ENCODE data around the gene SIK1. TPM values are rescaled to one million over a fixed set of nuclear protein-coding genes. Genes with fewer than 3 reads are reported as not detected.
"Not testable (repeated sequence)": the region's sequence is repeated elsewhere in the genome, so short reads cannot be mapped to it uniquely, and the experiment has no call there.

SIK1 gene
- total RNA-seq, 1 experiment from 2014 or later: 5.7 TPM

DNA sequence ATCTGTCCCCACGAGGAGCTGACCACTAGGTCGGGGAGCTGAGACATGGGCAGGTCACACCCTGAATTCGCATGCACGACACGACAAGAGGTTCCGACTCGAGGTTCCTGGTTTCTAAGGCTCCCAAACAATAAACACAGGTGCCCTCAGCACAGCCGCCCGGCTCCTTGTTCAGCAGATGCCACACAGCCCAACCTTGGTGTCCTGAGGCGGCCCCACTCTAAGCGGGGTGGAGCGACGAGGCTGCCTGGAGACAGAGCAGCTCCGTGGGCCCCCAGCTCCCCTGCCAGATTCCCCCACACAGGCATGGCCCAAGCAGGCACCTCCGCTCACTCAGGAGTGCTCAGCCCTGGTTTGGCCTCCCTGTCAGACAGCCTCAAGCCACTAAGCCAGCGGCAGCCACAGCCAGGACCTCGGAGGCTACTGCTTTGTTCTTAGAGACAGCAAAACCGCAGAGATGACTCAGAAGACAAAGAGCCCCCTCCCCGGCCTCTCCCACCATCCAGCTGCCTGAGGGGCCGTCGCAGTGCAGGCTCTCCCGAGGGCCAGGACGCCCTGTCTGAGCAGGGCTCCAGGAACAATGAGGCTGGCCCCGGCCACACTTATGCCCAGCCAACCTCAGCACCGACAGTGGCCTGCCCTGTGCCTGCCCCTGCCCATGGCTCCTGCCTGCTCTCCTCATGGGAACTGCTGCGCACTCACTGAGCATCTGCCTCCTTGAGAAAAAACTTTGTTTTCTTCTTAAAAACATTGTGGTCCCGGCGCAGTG lies 14.7 kb downstream of the SIK1 start:
- H3K4me1 Mint-ChIP-seq; H3K18ac ChIP-seq (ENCODE audit: insufficient read length, low read depth, low read length); H3K4me2 ChIP-seq (ENCODE audit: insufficient read depth, insufficient read length, low read length); H4K20me1 ChIP-seq (ENCODE audit: control insufficient read depth, insufficient read depth, insufficient read length); H3K56ac ChIP-seq (ENCODE audit: insufficient read length, low read depth, low read length); H3K4ac ChIP-seq (ENCODE audit: low read depth, low read length); H3K36me3 Mint-ChIP-seq (ENCODE audit: insufficient read depth in 1 of 3, low read depth in 3 of 3); H4K8ac ChIP-seq (replicated peaks; ENCODE audit: insufficient read length, low read depth, low read length); H3K27me3 ChIP-seq (ENCODE audit: insufficient read depth, low read length); H4K5ac ChIP-seq (ENCODE audit: insufficient read length, low read depth, low read length); H3K27ac ChIP-seq (ENCODE audit: insufficient read length, low read depth, low read length); H3K14ac ChIP-seq (ENCODE audit: insufficient read depth, low read length); H3K4me3 Mint-ChIP-seq; H2AK5ac ChIP-seq (ENCODE audit: insufficient read length, low read length); H2BK120ac ChIP-seq (ENCODE audit: low read depth, low read length, poor library complexity, severe bottlenecking); H4K91ac ChIP-seq (ENCODE audit: insufficient read length, low read depth, low read length); H3K4me1 ChIP-seq (ENCODE audit: insufficient read depth, low read length); H3K23ac ChIP-seq (ENCODE audit: insufficient read length, low read depth, low read length); H3K9me3 Mint-ChIP-seq; DNase-seq; H3K79me2 ChIP-seq (ENCODE audit: insufficient read depth, low read length); H2BK15ac ChIP-seq (ENCODE audit: low read depth, low read length); H3K79me1 ChIP-seq (ENCODE audit: insufficient read depth, low read depth, low read length, poor library complexity, severe bottlenecking); H2BK12ac ChIP-seq (ENCODE audit: insufficient read length, low read depth, low read length); H3K9ac ChIP-seq (ENCODE audit: extremely low read depth, insufficient read length, low read length); H2BK5ac ChIP-seq (ENCODE audit: insufficient read length, low read length); H3K9me3 ChIP-seq (ENCODE audit: control insufficient read depth, low read depth, low read length); H3K27ac Mint-ChIP-seq; H3K27me3 Mint-ChIP-seq (ENCODE audit: low read depth); H3K23me2 ChIP-seq (ENCODE audit: insufficient read length, low read depth, low read length, poor library complexity, severe bottlenecking); H3T11ph ChIP-seq (ENCODE audit: low read length); H2BK20ac ChIP-seq (ENCODE audit: low read depth, low read length, poor library complexity, severe bottlenecking); H2AFZ ChIP-seq (ENCODE audit: low read length): not testable (repeated sequence)
- whole genome bisulfite sequencing (ENCODE audit: extremely low coverage, insufficient read length, low lambda C conversion rate): no CpG with 5 or more reads among the region's 28 CpGs

DNA sequence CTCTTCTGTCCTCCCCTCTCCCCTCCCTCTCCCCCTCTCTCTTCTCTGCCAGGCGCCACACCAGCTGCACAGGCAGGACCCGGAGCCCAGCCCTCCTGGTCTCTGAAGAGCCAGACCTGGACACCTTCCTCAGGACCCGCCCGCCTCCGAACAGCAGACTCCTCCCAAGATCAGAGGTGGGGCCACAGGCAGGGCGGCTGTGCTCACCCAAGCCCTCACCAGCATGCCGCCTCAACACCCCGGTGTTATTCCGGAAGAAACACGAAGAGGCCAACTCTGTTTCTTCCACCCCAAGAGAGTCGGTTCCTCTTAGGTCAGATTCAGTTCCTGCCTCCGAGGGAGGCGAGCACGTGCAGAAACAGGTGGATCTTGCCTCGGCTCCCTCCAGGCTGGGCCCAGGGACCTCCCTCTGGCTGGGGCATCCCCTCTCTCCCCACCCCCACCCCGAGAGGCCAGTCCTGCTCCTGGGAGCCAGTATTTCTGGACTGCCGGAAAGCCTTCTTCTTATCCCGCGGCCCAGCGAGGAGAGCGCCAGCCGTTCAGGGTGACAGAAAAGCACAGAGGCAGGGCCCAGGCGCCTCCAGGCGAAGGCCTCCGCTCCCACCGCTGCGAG lies 16.4 kb downstream of the SIK1 start:
- H3K36me3 Mint-ChIP-seq (ENCODE audit: insufficient read depth in 1 of 3, low read depth in 3 of 3); H3K23me2 ChIP-seq (ENCODE audit: insufficient read length, low read depth, low read length, poor library complexity, severe bottlenecking); H2BK12ac ChIP-seq (ENCODE audit: insufficient read length, low read depth, low read length); H3K27ac ChIP-seq (ENCODE audit: insufficient read length, low read depth, low read length); H2BK5ac ChIP-seq (ENCODE audit: insufficient read length, low read length); H3K9me3 Mint-ChIP-seq; H3K27me3 ChIP-seq (ENCODE audit: insufficient read depth, low read length); H3T11ph ChIP-seq (ENCODE audit: low read length); H4K20me1 ChIP-seq (ENCODE audit: control insufficient read depth, insufficient read depth, insufficient read length); H3K4me3 Mint-ChIP-seq; H3K4me1 Mint-ChIP-seq; H3K9me3 ChIP-seq (ENCODE audit: control insufficient read depth, low read depth, low read length); H4K5ac ChIP-seq (ENCODE audit: insufficient read length, low read depth, low read length); DNase-seq; H3K4ac ChIP-seq (ENCODE audit: low read depth, low read length); H3K27me3 Mint-ChIP-seq (ENCODE audit: low read depth); H3K18ac ChIP-seq (ENCODE audit: insufficient read length, low read depth, low read length); H3K56ac ChIP-seq (ENCODE audit: insufficient read length, low read depth, low read length); H3K27ac Mint-ChIP-seq; H3K23ac ChIP-seq (ENCODE audit: insufficient read length, low read depth, low read length); H3K9ac ChIP-seq (ENCODE audit: extremely low read depth, insufficient read length, low read length); H2AK5ac ChIP-seq (ENCODE audit: insufficient read length, low read length); H3K14ac ChIP-seq (ENCODE audit: insufficient read depth, low read length); H3K4me2 ChIP-seq (ENCODE audit: insufficient read depth, insufficient read length, low read length); H3K79me2 ChIP-seq (ENCODE audit: insufficient read depth, low read length); H2AFZ ChIP-seq (ENCODE audit: low read length); H4K8ac ChIP-seq (replicated peaks; ENCODE audit: insufficient read length, low read depth, low read length); H2BK20ac ChIP-seq (ENCODE audit: low read depth, low read length, poor library complexity, severe bottlenecking); H3K4me1 ChIP-seq (ENCODE audit: insufficient read depth, low read length); H3K79me1 ChIP-seq (ENCODE audit: insufficient read depth, low read depth, low read length, poor library complexity, severe bottlenecking); H2BK15ac ChIP-seq (ENCODE audit: low read depth, low read length); H2BK120ac ChIP-seq (ENCODE audit: low read depth, low read length, poor library complexity, severe bottlenecking); H4K91ac ChIP-seq (ENCODE audit: insufficient read length, low read depth, low read length): not testable (repeated sequence)
- no CpG with 5 or more reads among the region's 27 CpGs for whole genome bisulfite sequencing (ENCODE audit: extremely low coverage, insufficient read length, low lambda C conversion rate)

All from H9 (cell line).